ENCODE data around the gene LRRTM1. TPM values are rescaled to one million over a fixed set of nuclear protein-coding genes. Genes with fewer than 3 reads are reported as not detected.

LRRTM1 gene
- total RNA-seq, 1 donor from 2014 or later = not detected

DNA sequence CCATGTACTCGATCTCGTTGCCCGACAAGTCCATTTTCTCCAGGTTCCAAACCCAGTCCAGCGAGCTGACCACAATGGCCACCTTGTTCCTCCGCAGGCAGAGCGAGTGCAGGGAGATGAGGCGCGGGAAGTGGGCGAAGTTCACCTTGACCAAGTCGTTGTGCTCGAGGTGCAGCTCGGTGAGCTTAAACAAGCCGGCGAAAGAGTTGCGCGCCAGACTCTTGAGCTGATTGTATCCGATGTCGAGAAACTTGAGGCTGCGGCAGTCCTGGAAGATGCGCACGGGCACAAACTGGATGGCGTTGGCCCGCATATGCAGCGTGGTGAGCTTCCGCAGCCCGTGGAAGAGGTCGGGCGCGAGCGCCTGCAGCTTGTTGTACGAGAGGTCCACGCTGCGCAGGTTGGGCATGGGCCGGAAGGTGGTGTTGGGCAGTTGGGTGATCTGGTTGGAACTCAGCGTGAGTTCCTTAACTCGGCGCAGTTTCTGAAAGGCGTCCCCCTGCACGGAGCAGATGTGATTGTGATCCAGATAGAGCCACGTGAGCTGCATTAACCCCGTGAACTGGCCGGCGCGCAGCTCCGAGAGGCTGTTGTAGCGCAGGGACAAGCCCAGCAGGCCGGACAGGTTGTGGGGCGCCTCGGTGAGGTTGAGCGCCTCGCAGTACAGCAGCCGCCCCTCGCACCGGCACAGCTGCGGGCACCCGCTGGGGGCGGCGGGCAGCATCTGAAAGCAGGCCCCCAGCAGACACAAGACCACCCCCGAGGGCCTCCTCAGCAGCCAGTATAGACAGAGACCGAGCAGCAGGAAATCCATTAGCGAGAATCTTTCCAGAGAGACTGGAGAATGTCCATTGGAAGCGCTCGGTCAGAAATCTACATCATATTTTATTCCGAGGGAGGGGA, 1.3 kb downstream of the LRRTM1 start:
- DNase-seq (ENCODE audit: extremely low read depth, low read depth, low spot score) = no peak

GRCh38 chr2:80302314-80303005, 2.1 kb downstream of the LRRTM1 start:
- no peak for DNase-seq (ENCODE audit: extremely low read depth, low read depth, low spot score)

- no peak for DNase-seq (ENCODE audit: extremely low read depth, low read depth, low spot score)
These were observed 2.6 kb downstream of the LRRTM1 start for GRCh38 chr2:80302001-80302313.

- no peak for DNase-seq (ENCODE audit: extremely low read depth, low read depth, low spot score)
These were observed 3.6 kb downstream of the LRRTM1 start for GRCh38 chr2:80300954-80301353.

GRCh38 chr2:80300346-80300745, 4.2 kb downstream of the LRRTM1 start:
- no peak for DNase-seq (ENCODE audit: extremely low read depth, low read depth, low spot score)

- DNase-seq (ENCODE audit: extremely low read depth, low read depth, low spot score) = no peak
These were observed 4.9 kb downstream of the LRRTM1 start for GRCh38 chr2:80299661-80300060.

DNA sequence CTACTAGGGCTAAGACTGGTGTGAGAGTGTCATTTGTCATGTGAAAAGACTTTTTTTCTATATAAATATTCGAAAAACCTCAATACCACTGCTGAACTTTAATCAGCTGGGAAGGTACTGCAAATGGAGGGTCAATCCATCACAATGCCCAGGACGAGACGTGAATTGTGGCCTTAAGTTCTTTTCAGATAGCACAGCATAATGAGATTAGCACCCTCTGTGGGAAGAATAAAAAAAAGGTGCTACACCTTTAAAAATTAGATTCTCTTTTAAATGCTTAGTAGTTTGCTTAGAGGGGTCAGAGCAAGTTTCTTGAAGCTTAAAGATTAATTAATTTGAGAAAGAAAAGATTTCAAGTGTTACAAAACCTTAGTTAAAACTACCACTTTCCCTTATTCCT, 5.6 kb downstream of the LRRTM1 start:
- DNase-seq (ENCODE audit: extremely low read depth, low read depth, low spot score) = no peak

GRCh38 chr2:80293039-80293438, 11.5 kb downstream of the LRRTM1 start:
- DNase-seq (ENCODE audit: extremely low read depth, low read depth, low spot score) = no peak

DNA sequence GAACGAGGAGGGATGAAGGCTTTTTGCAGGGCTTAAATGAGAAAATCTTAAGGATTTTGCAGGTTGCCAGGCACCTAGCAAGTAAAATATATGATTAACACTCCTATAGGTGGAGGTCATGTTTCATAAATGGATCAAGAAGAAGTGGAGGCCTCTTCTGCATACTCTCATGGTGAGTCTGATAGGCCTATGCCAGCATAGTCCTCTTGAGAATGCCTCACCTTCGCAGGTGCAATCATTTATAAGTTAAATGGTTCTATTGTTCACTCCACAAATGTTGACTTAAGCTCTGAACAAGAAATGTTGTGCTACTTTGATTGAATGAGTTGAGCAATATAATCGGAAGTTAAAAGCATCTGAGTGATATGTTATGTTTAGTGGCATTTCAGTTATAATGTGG, 12.1 kb downstream of the LRRTM1 start:
- no peak for DNase-seq (ENCODE audit: extremely low read depth, low read depth, low spot score)

GRCh38 chr2:80291656-80292055, 12.9 kb downstream of the LRRTM1 start:
- DNase-seq (ENCODE audit: extremely low read depth, low read depth, low spot score) = no peak

GRCh38 chr2:80288576-80288975, 16.0 kb downstream of the LRRTM1 start:
- DNase-seq (ENCODE audit: extremely low read depth, low read depth, low spot score) = no peak

GRCh38 chr2:80281049-80281448, 23.5 kb downstream of the LRRTM1 start:
- DNase-seq (ENCODE audit: extremely low read depth, low read depth, low spot score) = no peak

DNA sequence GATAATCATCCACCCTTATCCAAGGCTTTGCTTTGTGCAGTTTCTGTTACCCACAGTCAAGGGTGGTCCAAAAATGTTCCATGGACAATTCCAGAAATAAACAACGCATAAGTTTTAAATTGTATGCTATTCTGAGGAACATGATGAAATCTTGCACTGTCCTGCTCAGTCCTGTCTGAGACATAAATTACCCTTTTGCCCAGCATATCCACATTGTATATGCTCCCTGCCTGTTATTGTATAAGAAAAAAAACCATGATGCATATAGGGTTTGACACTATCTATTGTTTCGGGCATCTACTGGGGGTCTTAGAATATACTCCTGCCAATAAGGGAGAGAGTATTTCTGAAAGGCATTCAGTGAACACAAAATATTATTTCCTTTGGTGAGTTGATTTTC, 24.0 kb downstream of the LRRTM1 start:
- DNase-seq (ENCODE audit: extremely low read depth, low read depth, low spot score) = no peak

- no peak for DNase-seq (ENCODE audit: extremely low read depth, low read depth, low spot score)
These were observed 34.7 kb downstream of the LRRTM1 start for GRCh38 chr2:80269806-80270205.

DNA sequence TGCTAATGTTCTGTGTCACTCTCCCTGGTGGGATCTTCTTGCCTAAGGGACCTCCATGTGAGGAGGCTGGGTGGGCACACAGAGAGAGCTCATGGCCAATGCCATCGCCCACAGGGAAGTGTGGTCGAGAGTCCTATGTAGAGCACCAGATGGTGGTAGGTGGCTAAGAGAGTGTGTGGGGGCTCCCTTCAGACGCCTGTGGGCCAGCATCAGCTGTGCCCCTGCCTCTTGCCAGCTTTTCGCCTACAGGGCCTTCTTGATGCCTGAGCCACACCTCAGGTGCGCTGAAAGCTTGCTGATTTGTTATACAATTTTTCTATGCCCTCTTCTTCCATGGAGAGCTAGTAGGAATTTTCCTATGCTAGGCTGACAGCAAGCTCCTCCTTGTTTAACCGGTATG, 38.3 kb downstream of the LRRTM1 start:
- DNase-seq (ENCODE audit: extremely low read depth, low read depth, low spot score) = no peak

DNA sequence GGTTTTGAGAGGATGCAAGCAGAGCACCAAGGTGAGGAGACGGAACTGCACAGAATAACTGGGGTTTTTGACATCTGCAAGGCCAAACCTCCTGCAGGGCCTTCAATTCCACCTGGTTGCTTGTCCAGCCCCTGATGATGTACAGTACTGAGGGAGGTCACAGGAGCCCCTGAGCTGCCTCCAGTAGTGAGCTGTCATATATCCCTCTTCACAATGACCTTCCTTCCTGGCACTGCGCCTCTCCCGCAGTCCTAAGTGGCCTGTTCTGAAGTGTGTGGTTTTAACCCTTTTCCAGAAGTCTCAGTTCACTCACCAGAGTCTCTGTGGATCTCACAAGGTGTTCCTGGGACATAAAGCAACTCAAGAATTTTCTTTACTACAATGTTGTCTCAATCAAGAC, 45.3 kb downstream of the LRRTM1 start:
- DNase-seq (ENCODE audit: extremely low read depth, low read depth, low spot score) = no peak

DNA sequence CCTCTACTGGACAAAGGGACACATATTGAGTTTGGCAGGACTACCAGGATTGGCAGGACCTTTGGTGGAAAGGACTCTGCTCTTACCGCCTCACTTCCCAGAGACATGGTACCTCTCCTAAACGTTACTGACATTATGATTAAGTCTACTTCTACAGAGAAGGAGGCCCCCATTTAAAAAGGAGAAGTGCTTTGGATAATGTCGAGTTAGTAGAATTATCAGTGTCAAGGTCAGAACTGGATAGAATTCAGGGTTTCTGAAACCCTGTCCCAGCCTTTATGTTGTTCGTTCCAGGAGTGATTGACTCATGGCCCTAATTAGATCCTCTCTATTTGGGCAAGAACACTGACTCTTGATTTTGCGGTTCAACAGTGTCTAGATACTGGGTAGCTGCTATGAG, 45.8 kb downstream of the LRRTM1 start:
- no peak for DNase-seq (ENCODE audit: extremely low read depth, low read depth, low spot score)

- DNase-seq (ENCODE audit: extremely low read depth, low read depth, low spot score) = no peak
These were observed 46.2 kb downstream of the LRRTM1 start for GRCh38 chr2:80258341-80258740.

DNA sequence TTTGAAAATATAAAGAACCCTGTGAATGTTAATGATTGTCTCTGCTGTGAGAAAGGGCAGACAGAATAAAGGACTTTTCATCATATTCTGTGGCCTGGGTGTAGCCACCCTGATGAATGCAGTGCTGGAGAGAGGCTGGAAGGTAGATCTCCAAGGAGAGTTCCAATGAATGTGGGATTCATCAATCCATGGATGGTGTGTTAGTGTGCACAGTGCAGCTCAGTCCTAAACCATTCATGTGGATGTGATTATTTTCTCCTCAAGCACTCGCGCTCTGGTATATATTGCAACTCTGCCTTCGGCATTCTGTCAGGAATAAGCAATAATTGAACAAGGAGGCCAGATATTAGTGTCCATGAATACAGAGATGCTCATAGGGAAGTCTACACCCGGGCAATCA, 47.1 kb downstream of the LRRTM1 start:
- no peak for DNase-seq (ENCODE audit: extremely low read depth, low read depth, low spot score)

- no peak for DNase-seq (ENCODE audit: extremely low read depth, low read depth, low spot score)
These were observed 47.8 kb downstream of the LRRTM1 start for GRCh38 chr2:80256782-80257167.

DNA sequence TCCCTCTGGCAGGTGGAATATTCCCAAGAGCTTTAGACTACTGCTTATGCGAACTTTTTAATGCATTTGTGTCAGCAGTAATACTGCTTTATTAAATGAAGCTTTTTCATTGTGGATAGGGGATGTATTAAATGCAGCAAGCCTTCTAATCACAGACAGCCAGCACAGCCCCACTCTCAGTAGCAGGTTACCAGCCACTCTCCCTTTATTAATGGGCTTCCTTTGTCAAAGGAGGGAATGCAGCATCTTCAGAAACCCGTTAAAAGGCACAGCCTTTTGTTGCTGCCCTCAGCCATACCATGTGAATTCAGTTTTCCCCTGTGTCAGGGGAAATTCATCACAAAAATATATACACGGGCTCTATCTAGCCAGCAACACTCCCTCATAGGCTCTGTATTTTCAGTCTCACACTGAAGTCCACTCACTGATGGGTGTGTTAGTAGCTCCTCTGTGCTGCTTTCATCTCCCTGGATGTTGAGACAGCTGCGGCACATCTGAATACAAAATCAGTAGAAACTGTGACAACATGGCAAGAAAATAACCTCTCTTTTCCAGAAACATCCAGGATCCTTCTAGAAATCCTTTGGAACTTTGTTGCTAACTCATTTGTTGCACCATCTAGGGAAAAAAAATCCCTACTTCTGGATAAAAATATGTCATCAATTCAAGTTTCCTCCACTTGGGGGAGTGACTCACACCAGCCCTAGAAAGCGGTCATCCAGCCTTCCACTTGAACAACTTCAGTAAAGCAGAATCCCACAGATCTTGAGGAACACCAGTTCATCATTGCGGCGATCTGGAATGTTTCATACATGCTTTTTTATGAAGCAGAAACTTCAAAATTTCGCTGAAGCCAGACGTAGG, 48.4 kb downstream of the LRRTM1 start:
- DNase-seq (ENCODE audit: extremely low read depth, low read depth, low spot score) = no peak
